Spleen (tissue), 11 donors: ENCODE data around the gene SEC11A. TPM values are rescaled to one million over a fixed set of nuclear protein-coding genes. Genes with fewer than 3 reads are reported as not detected.
A peak's percentile ranks its signal among the peaks of the same experiment; 100 is the strongest.
"Not testable (repeated sequence)": the region's sequence is repeated elsewhere in the genome, so short reads cannot be mapped to it uniquely, and the experiment has no call there.

Experiments
- DNase-seq: peaks from one replicate; pipeline ENCODE4 v3.0.0-alpha.2; 2020
- H3K27ac ChIP-seq, 8 donors: fragments of 200-600 bp; sonication (generic) in 7 of 8; 1 replicate in 4 of 8; 2 replicates in 4 of 8; pipeline versions ENCODE4 v1.5.0 to v1.8.0; 2016 to 2021; ENCODE audit warnings: inconsistent platforms in 4 of 8, mild to moderate bottlenecking in 4 of 8, moderate library complexity in 1 of 8
- H3K27me3 ChIP-seq, 7 donors: fragments of 200-600 bp; sonication (generic) in 6 of 7; replicated peaks in 1 of 7; 1 replicate in 4 of 7; 2 replicates in 3 of 7; pipeline versions ENCODE4 v1.5.0 to v1.8.0; 2016 to 2021; ENCODE audit warnings: inconsistent platforms in 3 of 7, mild to moderate bottlenecking in 1 of 7
- H3K36me3 ChIP-seq, 6 donors: fragments of 200-600 bp; sonication (generic) in 5 of 6; 1 replicate in 4 of 6; 2 replicates in 2 of 6; pipeline versions ENCODE4 v1.5.0 to v1.8.0; 2016 to 2021; ENCODE audit warnings: inconsistent platforms in 2 of 6
- H3K4me1 ChIP-seq, 6 donors: fragments of 200-600 bp; sonication (generic) in 5 of 6; 1 replicate in 3 of 6; 2 replicates in 3 of 6; pipeline versions ENCODE4 v1.5.0 to v1.8.0; 2016 to 2021; ENCODE audit warnings: inconsistent platforms in 3 of 6
- H3K4me3 ChIP-seq, 8 donors: fragments of 200-600 bp; sonication (generic) in 7 of 8; 1 replicate in 4 of 8; 2 replicates in 4 of 8; pipeline versions ENCODE4 v1.5.0 to v1.8.0; 2016 to 2021; ENCODE audit warnings: inconsistent platforms in 4 of 8, mild to moderate bottlenecking in 4 of 8, moderate library complexity in 2 of 8
- H3K9me3 ChIP-seq, 8 donors: fragments of 200-600 bp; sonication (generic) in 7 of 8; 1 replicate in 4 of 8; 2 replicates in 4 of 8; pipeline versions ENCODE4 v1.5.0 to v1.8.0; 2016 to 2021; ENCODE audit warnings: inconsistent platforms in 4 of 8
- CTCF ChIP-seq, 11 experiments: fragments of 200-600 bp in 7 of 11; fragments of 450-650 bp in 4 of 11; sonication (generic) in 4 of 11; IDR thresholded peaks in 8 of 11; conservative IDR thresholded peaks in 3 of 11; 1 replicate in 7 of 11; 2 replicates in 4 of 11; pipeline versions ENCODE4 v1.4.0 to v1.8.0; 2016 to 2021; ENCODE audit warnings: antibody characterized with exemption in 11 of 11, inconsistent platforms in 4 of 11, mild to moderate bottlenecking in 1 of 11
- POLR2A ChIP-seq, 3 donors: fragments of 450-650 bp; IDR thresholded peaks; one replicate each; pipeline ENCODE4 v1.5.1; 2017; ENCODE audit warnings: antibody characterized with exemption in 3 of 3, mild to moderate bottlenecking in 1 of 3
- POLR2AphosphoS5 ChIP-seq, 3 donors: sonication (generic); formaldehyde crosslinking; IDR thresholded peaks; one replicate each; pipeline ENCODE4 v1.5.1; 2017; ENCODE audit warnings: antibody characterized with exemption in 3 of 3
- WGBS, 5 donors: extraction: QIAGEN DNeasy Blood & Tissue Kit in 3 of 5; methylation state at CpG; one replicate each; pipeline versions ENCODE4 v1.1.5 to v1.1.7; 2013 to 2018; 5-methylcytosine and 5-hydroxymethylcytosine counted together
- intact Hi-C: fragments of 100-400 bp; cut with DNase I; formaldehyde crosslinking; loops from one replicate; pipeline ENCODE4 v1.15.0; 2023; ENCODE audit warnings: low total_unique reads
- polyA plus RNA-seq, 3 donors: library from polyadenylated mRNA; stranded (reverse); fragments of 200-250 nt; gene quantifications; one replicate each; pipeline ENCODE4 v1.2.1, GENCODE V29; 2013
- total RNA-seq, 7 donors: library from RNA; depleted of rRNA in 3 of 7; stranded (reverse); fragments of >200 nt in 3 of 7; fragmentation: NEBNext Ultra II Directional in 4 of 7; extraction: Animal tissue kit (Norgen Biotek cat#: 25700) in 4 of 7; gene quantifications; one replicate each; pipeline versions ENCODE4 v1.1.0 to v1.2.1, GENCODE V29; 2016 to 2021
- donor health status: healthy with polysubstance abuse.
- donor health status: DM: no; HTN: no; CAD: no; lungs with moderate emphysema.
- donor health status: DM: no; HTN: no; CAD: no.
- donor health status: Bipolar disorder and iron deficiency.
- donor health status: healthy.
- donor health status: DM: no; HTN: no; CAD: no.
- donor health status: DM: yes; HTN: yes; CAD: no.

Gene SEC11A
- total and polyA plus RNA-seq, 10 donors: 86.5 to 139 (median 98.9) TPM

GRCh38 chr15:84755736-84756527 is 40.0 kb upstream of the SEC11A start:
- Histone ChIP-seq H3K36me3 (peaks cover 0 to 20% (median 0%) of the 10 kb centered on the region in 6 donors), H3K9me3 (no peaks in the 10 kb centered on the region), H3K27ac (peak overlapping the region in 1 of 8 donors; percentile 26), H3K4me3 (no peak overlapping the region), H3K4me1 (peaks cover 36 to 100% (median 87%) of the 10 kb centered on the region in 6 donors), H3K27me3 (no peaks in the 10 kb centered on the region)
- no peak for DNase-seq
- intact Hi-C loops: no loop called here
- WGBS, 5 donors: 79 to 100% (median 89%) methylated on average over 1 of the region's 1 CpG
- TF ChIP-seq CTCF (IDR thresholded peaks at IDR 0.05 in 8 of 11, conservative IDR thresholded peaks at IDR 0.05 in 3 of 11) (no peak), POLR2AphosphoS5 (IDR thresholded peaks at IDR 0.05) (no peak), POLR2A (IDR thresholded peaks at IDR 0.05) (no peak)

- H3K36me3 ChIP-seq: peaks cover 0 to 20% (median 0%) of the 10 kb centered on the region in 6 donors
- H3K9me3 ChIP-seq, H3K4me3 ChIP-seq, intact Hi-C loops, H3K27me3 ChIP-seq, H3K27ac ChIP-seq, DNase-seq: not testable (repeated sequence)
- 66 to 98% (median 89%) methylated on average over 4 of the region's 4 CpGs for WGBS, 5 donors
- peaks cover 43 to 100% (median 87%) of the 10 kb centered on the region in 6 donors for H3K4me1 ChIP-seq
Measured at GRCh38 chr15:84754889-84755288, 39.0 kb upstream of the SEC11A start.

GRCh38 chr15:84752700-84753099 is 36.8 kb upstream of the SEC11A start:
- H3K9me3 ChIP-seq: no peaks in the 10 kb centered on the region
- peaks cover 32 to 90% (median 77%) of the 10 kb centered on the region in 6 donors for H3K4me1 ChIP-seq
- WGBS, 5 donors: 69 to 85% (median 81%) methylated on average over 3 of the region's 3 CpGs
- DNase-seq: no peak
- TF ChIP-seq CTCF (IDR thresholded peaks at IDR 0.05 in 8 of 11, conservative IDR thresholded peaks at IDR 0.05 in 3 of 11) (no peak), POLR2A (IDR thresholded peaks at IDR 0.05) (no peak), POLR2AphosphoS5 (IDR thresholded peaks at IDR 0.05) (no peak)
- no peaks in the 10 kb centered on the region for H3K27me3 ChIP-seq
- H3K27ac ChIP-seq: peak overlapping the region in 1 of 8 donors; percentile 10
- peaks cover 0 to 16% (median 0%) of the 10 kb centered on the region in 6 donors for H3K36me3 ChIP-seq
- no peak overlapping the region for H3K4me3 ChIP-seq
- intact Hi-C loops: no loop called here

- TF ChIP-seq CTCF (IDR thresholded peaks at IDR 0.05 in 8 of 11, conservative IDR thresholded peaks at IDR 0.05 in 3 of 11): no peak
- no peak for TF ChIP-seq POLR2AphosphoS5 (IDR thresholded peaks at IDR 0.05)
- no peak for TF ChIP-seq POLR2A (IDR thresholded peaks at IDR 0.05)
- whole genome bisulfite sequencing, 5 donors: 89 to 97% (median 93%) methylated on average over 1 of the region's 1 CpG
- peak overlapping the region in 1 of 8 donors; percentile 10 for H3K27ac ChIP-seq
- intact Hi-C loops: no loop called here
- H3K27me3 ChIP-seq: no peaks in the 10 kb centered on the region
- DNase-seq: no peak
- peaks cover 0 to 14% (median 0%) of the 10 kb centered on the region in 6 donors for H3K36me3 ChIP-seq
- no peaks in the 10 kb centered on the region for H3K9me3 ChIP-seq
- H3K4me3 ChIP-seq: no peak overlapping the region
- peaks cover 32 to 90% (median 79%) of the 10 kb centered on the region in 6 donors for H3K4me1 ChIP-seq
Measured at GRCh38 chr15:84752195-84752594, 36.3 kb upstream of the SEC11A start.

- H3K27me3 ChIP-seq, H3K9me3 ChIP-seq, DNase-seq, intact Hi-C loops, H3K4me3 ChIP-seq: not testable (repeated sequence)
- H3K27ac ChIP-seq: peak overlapping the region in 1 of 8 donors; percentile 99
- WGBS, 5 donors: 82 to 92% (median 87%) methylated on average over 6 of the region's 6 CpGs
- H3K4me1 ChIP-seq: peaks cover 32 to 90% (median 81%) of the 10 kb centered on the region in 6 donors
- H3K36me3 ChIP-seq: peaks cover 0 to 14% (median 0%) of the 10 kb centered on the region in 6 donors
Measured at GRCh38 chr15:84751721-84752120, 35.8 kb upstream of the SEC11A start.
